Body of pancreas (tissue), 4 donors: Measurements from ENCODE around the gene FRRS1L. TPM values are rescaled to one million over a fixed set of nuclear protein-coding genes. Genes with fewer than 3 reads are reported as not detected.

ENCODE experiments used
- ATAC-seq: fragments of 150-250 bp; one replicate; pipeline ENCODE4 v1.9.1; 2016
- DNase-seq, 4 donors: peaks; one replicate each; pipeline ENCODE4 v3.0.0-alpha.2; 2019
- H3K27ac ChIP-seq, 4 donors: fragments of 200-600 bp; sonication (generic); 1 replicate in 3 of 4; 2 replicates in 1 of 4; pipeline versions ENCODE4 v1.5.1 to v1.6.1; 2016 to 2019; ENCODE audit warnings: mild to moderate bottlenecking in 1 of 4, mixed read lengths in 1 of 4, moderate library complexity in 1 of 4
- H3K27me3 ChIP-seq, 2 donors: fragments of 200-600 bp; sonication (generic); one replicate each; pipeline ENCODE4 v1.6.0; 2016; ENCODE audit warnings: mild to moderate bottlenecking in 1 of 2
- H3K36me3 ChIP-seq, 2 donors: fragments of 200-600 bp; sonication (generic); replicated peaks in 1 of 2; 2 replicates each; pipeline ENCODE4 v1.5.1; 2016; ENCODE audit warnings: low read depth in 2 of 2; ENCODE audit not compliant: insufficient read depth in 1 of 2
- H3K4me1 ChIP-seq: fragments of 200-600 bp; sonication (generic); one replicate; pipeline ENCODE4 v1.6.0; 2016
- H3K4me3 ChIP-seq, 2 donors: fragments of 200-600 bp; sonication (generic); 1 replicate in 1 of 2; 2 replicates in 1 of 2; pipeline ENCODE4 v1.5.1; 2016 to 2019
- H3K9me3 ChIP-seq, 3 donors: fragments of 200-600 bp; sonication (generic); 1 replicate in 2 of 3; 2 replicates in 1 of 3; pipeline ENCODE4 v1.5.1; 2016
- POLR2A ChIP-seq, 3 donors: fragments of 450-650 bp; IDR thresholded peaks; one replicate each; pipeline ENCODE4 v1.6.1; 2016; ENCODE audit warnings: antibody characterized with exemption in 3 of 3, mild to moderate bottlenecking in 2 of 3
- WGBS, 2 donors: methylation state at CpG; one replicate each; pipeline ENCODE4 v1.1.5; 2017; 5-methylcytosine and 5-hydroxymethylcytosine counted together
- intact Hi-C: fragments of 100-400 bp; cut with DNase I; formaldehyde crosslinking; loops from one replicate; pipeline ENCODE4 v1.15.1; 2023
- small RNA-seq: library from RNA; depleted of rRNA; stranded (forward); fragments of <200 nt; gene quantifications from one replicate; pipeline ENCODE3, GENCODE V24; 2016
- total RNA-seq, 2 donors: library from RNA; depleted of rRNA; stranded (reverse); fragments of >200 nt; gene quantifications; one replicate each; pipeline ENCODE4 v1.1.0, GENCODE V29; 2016
- TF ChIP-seq, protein P1 (sequence below), 7 experiments: fragments of 450-650 bp in 4 of 7; fragments of 200-600 bp in 3 of 7; sonication (generic) in 3 of 7; IDR thresholded peaks; one replicate each; pipeline ENCODE4 v1.5.1; 2016 to 2019; ENCODE audit warnings: antibody characterized with exemption in 7 of 7

Gene FRRS1L
- total RNA-seq, 2 donors from 2014 or later: 0.33 to 0.52 TPM

DNA sequence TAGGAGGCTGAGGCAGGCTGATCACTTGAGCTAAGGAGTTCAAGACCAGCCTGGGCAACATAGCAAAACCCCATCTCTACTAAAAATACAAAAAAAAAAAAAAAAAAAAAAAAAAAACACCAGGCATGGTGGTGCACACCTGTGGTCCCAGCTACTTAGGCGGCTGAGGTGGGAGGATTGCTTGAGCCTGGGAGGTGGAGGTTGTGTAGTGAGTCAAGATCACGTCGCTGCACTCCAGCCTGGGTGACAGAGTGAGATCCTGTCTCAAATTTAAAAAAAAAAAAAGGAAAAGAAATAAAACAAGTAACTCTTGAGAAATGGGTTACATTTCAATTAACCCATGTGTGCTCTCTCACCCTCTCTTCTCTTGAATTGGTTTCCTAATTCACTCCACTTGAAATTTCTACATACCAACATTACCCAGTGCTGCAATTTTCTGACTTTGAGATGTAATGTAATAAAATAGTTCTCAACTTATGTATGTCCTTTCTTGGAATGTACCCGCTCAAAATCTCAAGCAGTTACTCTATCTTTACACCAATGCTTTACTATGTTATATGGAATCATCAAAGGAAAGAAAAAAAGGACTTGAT, 83.1 kb downstream of the FRRS1L start:
- DNase-seq (no peak), ATAC-seq (no peak)
- Histone ChIP-seq H3K27me3 (no peaks in the 10 kb centered on the region), H3K9me3 (no peaks in the 10 kb centered on the region), H3K4me3 (no peak overlapping the region), H3K27ac (no peak overlapping the region), H3K4me1 (peaks cover 9% of the 10 kb centered on the region), H3K36me3 (peaks cover 0 to 13% of the 10 kb centered on the region in 2 donors)
- 95 to 99% methylated on average over 4 of the region's 4 CpGs for WGBS, 2 donors
- TF ChIP-seq, protein P1, sequence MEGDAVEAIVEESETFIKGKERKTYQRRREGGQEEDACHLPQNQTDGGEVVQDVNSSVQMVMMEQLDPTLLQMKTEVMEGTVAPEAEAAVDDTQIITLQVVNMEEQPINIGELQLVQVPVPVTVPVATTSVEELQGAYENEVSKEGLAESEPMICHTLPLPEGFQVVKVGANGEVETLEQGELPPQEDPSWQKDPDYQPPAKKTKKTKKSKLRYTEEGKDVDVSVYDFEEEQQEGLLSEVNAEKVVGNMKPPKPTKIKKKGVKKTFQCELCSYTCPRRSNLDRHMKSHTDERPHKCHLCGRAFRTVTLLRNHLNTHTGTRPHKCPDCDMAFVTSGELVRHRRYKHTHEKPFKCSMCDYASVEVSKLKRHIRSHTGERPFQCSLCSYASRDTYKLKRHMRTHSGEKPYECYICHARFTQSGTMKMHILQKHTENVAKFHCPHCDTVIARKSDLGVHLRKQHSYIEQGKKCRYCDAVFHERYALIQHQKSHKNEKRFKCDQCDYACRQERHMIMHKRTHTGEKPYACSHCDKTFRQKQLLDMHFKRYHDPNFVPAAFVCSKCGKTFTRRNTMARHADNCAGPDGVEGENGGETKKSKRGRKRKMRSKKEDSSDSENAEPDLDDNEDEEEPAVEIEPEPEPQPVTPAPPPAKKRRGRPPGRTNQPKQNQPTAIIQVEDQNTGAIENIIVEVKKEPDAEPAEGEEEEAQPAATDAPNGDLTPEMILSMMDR (IDR thresholded peaks at IDR 0.05): no peak
- no peak for TF ChIP-seq POLR2A (IDR thresholded peaks at IDR 0.05)
- intact Hi-C loops: no loop called here

DNA sequence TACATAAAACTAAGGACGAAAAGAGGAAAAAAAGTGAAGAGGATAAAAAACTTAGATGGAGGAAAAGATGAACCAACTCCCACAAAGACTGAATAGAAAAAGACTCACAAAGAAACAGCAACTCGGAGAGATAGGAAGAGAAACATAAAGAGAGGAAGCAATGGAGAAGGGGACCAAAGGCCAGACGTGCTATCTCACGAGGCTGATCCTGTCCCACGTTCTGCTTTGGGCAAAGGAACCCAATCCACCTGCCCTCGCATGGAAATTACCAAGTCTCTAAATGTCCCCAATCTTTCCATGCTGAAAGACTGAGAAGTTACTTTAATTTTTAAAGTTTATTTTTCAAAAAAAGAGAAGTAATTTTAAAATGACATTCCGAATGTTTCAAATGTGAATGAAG, 83.9 kb downstream of the FRRS1L start:
- intact Hi-C loops: no loop called here
- H3K36me3 ChIP-seq: peaks cover 0 to 12% of the 10 kb centered on the region in 2 donors

DNA sequence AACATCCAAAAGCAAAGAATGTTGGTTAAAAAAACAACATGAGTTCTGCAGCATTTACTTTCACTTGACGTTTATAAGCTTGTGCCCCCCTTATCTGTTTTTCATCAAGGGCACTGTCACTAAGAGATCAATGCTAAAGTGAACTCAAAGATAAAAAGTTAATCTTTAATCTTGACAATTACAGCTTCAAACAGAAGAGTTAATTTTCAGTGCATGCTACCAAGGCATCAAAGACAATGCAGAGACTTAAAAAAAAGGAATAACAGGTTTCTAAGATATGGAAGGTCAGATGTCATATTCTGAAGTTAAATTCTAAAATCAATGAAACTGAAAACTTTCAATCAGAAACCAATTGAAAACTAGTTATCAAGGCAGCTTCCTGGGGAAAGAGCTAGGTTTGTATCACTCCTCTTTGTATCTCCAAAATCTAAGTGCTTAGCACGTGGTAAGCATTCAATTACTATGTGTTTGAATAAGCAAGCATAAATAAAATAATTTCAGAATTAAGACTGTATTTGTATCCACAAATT, 84.9 kb downstream of the FRRS1L start:
- intact Hi-C loops: no loop called here
- Histone ChIP-seq H3K36me3 (peaks cover 0 to 9% of the 10 kb centered on the region in 2 donors), H3K9me3 (no peaks in the 10 kb centered on the region), H3K27me3 (no peaks in the 10 kb centered on the region), H3K27ac (no peak overlapping the region), H3K4me3 (no peak overlapping the region), H3K4me1 (peaks cover 9% of the 10 kb centered on the region)
- WGBS, 2 donors: 23 to 25% methylated on average over 2 of the region's 2 CpGs
- ATAC-seq (no peak), DNase-seq (no peak)
- TF ChIP-seq POLR2A (IDR thresholded peaks at IDR 0.05): no peak

More for the DNA sequence above, 83.9 kb downstream of the FRRS1L start:
- ATAC-seq: no peak
- TF ChIP-seq, protein P1 (IDR thresholded peaks at IDR 0.05): no peak
- TF ChIP-seq POLR2A (IDR thresholded peaks at IDR 0.05): no peak
- Histone ChIP-seq H3K9me3 (no peaks in the 10 kb centered on the region), H3K4me1 (peaks cover 9% of the 10 kb centered on the region), H3K4me3 (no peak overlapping the region), H3K27ac (no peak overlapping the region), H3K27me3 (no peaks in the 10 kb centered on the region)
- DNase-seq: no peak
- WGBS, 2 donors: 87 to 94% methylated on average over 7 of the region's 7 CpGs

Small RNA genes within 50 kb of the gene (small RNA-seq; reads per million reads assigned to genes)
- not detected for gene RNU6-984P

Other genes with a start within 250 kb of the FRRS1L start
- gene ELP1, start 233.1 kb downstream of the FRRS1L start, total RNA-seq: 10 to 100 TPM; 14.5 to 18.2 TPM
- 1 to 10 TPM; 6.0 to 6.3 TPM for gene ABITRAM, start 232.8 kb downstream of the FRRS1L start, total RNA-seq
- 10 to 100 TPM; 15.8 to 23.9 TPM for gene CTNNAL1, start 153.8 kb downstream of the FRRS1L start, total RNA-seq
- gene TMEM245, start 47.3 kb downstream of the FRRS1L start, total RNA-seq: 10 to 100 TPM; 38.9 to 47.0 TPM
- gene EPB41L4B, start 153.8 kb upstream of the FRRS1L start, total RNA-seq: 100 to 1,000 TPM in 1 of 2 donors, 10 to 100 TPM in 1; 41.9 to 122 TPM